ENCODE results near the gene MYL9. TPM values are rescaled to one million over a fixed set of nuclear protein-coding genes. Genes with fewer than 3 reads are reported as not detected.
"Not testable (repeated sequence)": the region's sequence is repeated elsewhere in the genome, so short reads cannot be mapped to it uniquely, and the experiment has no call there.

Gene MYL9
- polyA plus RNA-seq, 3 donors = 195 to 247 (median 220) TPM

DNA sequence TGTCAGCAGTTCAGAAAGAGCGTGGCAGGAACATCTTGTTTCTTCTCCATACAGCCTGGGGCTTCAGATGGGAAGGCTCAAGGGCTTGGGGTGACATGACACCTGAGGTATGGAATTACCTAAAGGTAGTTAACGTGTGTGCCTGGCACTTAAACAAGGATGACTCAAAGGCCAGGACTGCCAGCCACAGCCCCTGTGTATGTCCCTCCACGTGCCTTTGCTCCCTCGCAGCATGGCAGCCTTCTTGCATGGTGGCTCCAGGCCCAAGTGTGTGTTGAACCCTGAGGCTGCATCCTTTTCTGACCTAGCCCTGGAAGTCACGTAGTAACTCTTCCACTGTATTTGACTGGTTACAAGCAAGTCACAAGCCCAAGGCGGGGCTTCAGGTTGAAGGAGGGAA is 33.6 kb upstream of the MYL9 start:
- no peak for DNase-seq (ENCODE audit: extremely low read depth in 1 of 11, low read depth in 9 of 11, low spot score in 4 of 11)

DNA sequence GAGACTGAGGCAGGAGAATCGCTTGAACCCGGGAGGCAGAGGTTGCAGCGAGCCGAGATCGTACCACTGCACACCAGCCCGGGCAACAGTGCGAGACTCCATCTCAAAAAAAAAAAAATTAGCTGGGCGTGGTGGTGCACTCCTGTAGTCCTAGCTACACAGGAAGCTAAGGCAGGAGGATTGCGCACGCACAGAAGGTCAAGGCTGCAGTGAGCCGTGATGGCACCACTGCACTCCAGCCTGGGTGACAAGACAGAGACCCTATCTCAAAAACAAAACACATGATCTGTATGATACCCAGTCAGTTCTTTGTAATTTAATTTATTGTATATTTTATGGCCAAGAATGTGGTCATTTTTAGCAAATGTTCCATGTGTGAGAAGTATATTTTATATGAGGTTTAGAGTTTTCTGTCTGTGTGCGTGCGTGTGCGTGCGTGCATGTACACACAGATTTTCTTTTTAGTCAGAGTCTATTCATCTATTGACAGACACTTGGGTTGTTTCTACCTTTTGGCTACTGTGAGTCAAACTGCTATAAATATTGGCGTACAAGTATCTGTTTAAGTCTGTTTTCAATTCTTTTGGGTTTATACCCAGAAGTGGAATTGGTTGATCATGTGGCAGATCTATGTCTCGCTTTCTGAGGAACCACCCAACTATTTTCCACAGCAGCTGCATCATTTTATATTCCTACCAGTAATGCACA is 22.2 kb upstream of the MYL9 start:
- no peak for DNase-seq (ENCODE audit: extremely low read depth in 1 of 11, low read depth in 9 of 11, low spot score in 4 of 11)

DNA sequence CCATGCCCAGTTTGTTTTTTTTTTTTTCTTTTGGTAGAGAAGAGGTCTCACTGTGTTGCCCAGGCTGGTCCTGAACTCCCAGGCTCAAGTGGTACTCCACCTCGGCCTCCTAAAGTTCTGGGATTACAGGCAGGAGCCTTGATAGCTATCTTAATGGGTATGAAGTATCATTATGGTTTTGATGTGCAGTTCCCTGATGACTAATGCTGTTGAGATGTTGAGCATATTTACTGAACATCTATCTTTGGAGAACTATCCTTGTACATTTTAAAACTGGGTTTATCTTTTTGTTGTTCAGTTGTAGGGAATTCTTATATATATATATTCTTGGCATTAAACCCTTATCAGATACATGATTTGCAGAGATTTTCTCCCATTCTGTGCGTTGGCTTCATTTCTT is 21.4 kb upstream of the MYL9 start:
- no peak for DNase-seq (ENCODE audit: extremely low read depth in 1 of 11, low read depth in 9 of 11, low spot score in 4 of 11)

DNA sequence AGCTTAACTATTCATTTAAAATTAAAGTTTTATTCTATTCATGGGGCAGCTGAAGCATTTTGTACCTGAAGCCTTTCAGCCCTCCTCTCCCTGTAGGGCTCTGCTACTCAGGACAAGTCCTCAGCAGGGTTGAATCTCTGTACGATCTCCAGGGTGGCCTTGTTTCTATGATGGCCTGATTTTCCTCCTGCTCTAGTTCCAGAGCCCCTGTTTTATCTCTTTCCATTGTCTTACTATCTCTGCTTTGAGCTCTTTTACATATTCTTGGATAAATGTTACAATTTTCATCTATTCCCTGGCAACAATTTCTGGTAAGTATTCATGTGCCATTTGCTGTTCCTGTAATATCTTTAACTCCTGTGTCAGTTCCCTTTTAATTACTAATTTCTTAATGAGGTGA is 19.8 kb upstream of the MYL9 start:
- no peak for DNase-seq (ENCODE audit: extremely low read depth in 1 of 11, low read depth in 9 of 11, low spot score in 4 of 11)

DNA sequence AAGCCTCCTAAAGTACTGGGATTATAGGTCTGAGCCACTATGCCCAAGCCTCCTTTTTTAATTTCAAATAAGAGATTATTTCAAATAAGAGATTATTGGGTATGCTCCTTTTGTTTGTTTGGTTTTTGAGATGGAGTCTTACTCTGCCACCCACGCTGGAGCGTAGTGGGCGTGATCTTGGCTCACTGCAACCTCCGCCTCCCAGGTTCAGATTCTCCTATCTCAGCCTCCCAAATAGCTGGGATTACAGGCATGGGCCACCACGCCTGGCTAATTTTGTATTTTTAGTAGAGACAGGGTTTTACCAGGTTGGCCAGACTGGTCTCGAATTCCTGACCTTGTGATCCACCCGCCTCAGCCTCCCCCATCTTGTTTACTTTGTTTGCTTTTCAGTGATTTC is 18.9 kb upstream of the MYL9 start:
- DNase-seq (ENCODE audit: extremely low read depth in 1 of 11, low read depth in 9 of 11, low spot score in 4 of 11) = not testable (repeated sequence)

DNA sequence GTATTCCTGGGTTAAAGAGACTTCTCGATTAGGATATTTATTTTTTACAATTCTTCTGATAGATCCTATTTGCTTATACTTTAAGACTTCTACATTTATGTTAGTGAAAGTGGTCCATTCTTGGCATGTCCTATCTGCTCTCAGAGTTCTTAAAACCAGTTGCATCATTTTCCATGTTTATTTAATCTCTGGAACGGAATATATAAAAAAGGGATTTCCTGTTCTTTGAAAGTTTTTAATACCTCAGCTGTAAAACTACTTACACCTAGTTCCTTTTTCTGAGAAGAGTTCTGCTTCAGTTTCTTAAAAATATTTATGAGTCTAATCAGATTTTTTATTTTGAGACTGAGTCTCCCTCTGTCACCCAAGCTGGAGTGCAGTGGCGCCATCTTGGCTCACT is 18.0 kb upstream of the MYL9 start:
- no peak for DNase-seq (ENCODE audit: extremely low read depth in 1 of 11, low read depth in 9 of 11, low spot score in 4 of 11)

DNA sequence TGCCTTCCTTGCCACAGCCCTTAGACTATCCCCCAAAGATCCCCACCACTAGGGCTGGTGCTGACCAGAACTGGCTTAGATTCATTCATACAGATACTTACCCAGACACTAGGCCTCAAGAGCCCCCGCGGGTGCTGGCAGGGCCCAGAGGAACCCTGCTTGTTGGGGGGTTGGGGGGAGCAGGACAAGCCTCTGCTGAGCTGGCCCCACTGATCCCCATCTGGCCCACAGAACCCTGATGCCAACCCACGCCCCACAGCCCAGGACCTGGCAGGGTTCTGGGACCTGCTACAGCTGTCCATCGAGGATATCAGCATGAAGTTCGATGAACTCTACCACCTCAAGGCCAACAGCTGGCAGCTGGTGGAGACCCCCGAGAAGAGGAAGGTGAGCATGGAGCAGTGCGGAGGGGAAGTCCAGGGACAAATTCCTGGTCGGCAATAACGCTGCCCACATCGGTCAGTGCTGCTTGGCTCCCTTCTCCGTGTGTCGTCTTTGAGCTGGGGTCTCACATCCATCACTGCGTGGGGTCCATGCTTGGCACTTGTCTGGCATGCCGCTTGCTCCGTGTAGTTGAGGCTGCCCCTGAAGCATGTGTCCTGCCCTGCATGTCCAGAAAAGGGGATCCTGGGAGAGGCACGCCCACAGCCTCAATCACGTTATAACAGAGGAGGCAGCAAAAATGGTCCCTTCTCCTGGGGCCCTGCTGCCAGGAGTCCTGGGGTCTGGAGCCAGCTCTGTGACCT is 15.5 kb upstream of the MYL9 start:
- no peak for DNase-seq (ENCODE audit: extremely low read depth in 1 of 11, low read depth in 9 of 11, low spot score in 4 of 11)

DNA sequence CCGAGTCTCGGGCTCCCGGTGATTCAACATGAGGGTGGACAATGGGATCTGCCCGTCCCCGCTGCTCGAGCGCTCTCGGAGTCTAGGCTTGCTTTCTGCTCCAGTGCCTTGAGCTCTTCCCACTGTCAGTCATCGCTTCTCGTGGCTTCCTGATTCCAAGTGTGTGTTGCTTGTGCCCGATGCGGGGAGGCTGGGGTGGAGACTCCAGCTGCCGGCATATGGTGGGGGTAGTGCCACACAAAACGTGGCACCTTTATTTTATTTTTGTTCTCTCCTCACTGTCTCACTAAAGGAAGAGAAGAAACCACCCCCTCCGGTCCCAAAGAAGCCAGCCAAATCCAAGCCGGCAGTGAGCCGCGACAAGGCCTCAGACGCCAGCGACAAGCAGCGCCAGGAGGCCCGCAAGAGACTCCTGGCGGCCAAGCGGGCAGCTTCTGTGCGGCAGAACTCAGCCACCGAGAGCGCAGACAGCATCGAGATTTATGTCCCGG is 14.8 kb upstream of the MYL9 start:
- DNase-seq (ENCODE audit: extremely low read depth in 1 of 11, low read depth in 9 of 11, low spot score in 4 of 11) = no peak

DNA sequence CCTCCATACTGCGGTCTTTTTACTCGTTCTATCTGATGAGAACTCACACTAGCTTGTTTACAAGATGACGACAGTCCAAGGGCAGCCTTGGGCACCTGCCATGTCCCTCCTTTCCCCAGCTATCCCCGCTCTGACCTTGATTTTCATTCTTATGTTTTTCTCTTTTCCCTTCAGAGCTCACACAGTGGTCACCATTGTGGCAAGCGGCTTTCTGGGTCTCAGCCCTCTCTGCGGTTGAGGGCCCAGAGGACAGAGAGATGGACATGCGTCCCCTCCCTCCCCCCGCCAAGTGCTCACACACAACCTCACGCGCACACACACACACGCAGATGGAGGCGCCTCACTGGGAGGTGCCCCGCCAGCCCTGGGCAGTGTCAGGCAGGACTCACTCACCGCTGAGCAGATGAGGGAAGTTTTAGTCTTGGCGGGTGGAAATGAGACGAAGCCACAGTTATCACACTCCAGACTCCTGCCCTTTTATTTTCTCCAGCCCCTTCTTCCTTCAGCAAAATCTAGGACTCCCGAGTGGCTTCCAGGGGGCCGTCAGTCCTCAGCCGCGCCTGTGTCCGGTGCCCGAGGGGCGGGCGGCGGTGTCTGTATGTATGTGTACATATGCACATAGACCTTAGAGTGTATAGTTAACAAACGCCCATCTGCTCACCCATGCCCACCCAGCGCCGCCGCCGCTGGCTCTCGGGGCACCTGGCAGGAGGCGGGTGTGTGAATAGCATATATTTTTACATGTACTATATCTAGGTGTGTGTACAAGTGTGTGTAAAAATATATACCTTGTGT is 13.8 kb upstream of the MYL9 start:
- no peak for DNase-seq (ENCODE audit: extremely low read depth in 1 of 11, low read depth in 9 of 11, low spot score in 4 of 11)

DNA sequence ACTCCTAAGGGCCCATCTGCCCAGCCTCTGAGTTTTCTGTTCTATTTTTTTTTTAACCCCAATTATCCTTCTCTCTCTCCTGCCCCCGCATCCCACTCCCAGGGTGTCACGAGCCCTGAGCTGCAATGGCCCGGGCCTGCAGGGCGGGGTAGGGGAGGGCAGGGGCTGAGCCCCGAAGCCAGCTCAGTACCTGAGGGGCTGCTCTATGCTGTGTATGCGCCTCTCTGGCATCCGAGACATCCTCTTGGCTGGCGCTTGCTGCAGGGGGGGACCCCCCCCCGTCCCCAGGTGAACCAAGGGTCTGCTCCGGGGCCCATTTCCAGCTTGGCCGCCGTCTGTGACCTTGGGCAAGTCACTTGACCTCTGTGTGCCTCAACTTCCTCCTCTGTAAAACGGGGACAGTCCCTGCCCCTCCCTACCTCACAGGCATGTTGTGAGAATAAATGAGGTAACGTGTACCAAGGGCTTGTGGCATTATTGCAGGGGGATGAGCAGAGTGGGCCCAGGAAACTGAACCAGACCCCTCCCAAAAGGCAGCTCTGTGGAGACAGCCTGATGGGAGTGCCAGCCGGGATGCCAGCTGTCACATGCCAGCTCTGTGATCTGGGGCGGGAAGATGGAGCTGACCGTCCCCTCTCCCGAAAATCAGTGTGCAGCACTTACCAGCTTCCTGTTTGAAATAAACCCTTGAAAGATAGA is 13.0 kb upstream of the MYL9 start:
- DNase-seq (ENCODE audit: extremely low read depth in 1 of 11, low read depth in 9 of 11, low spot score in 4 of 11) = no peak

DNA sequence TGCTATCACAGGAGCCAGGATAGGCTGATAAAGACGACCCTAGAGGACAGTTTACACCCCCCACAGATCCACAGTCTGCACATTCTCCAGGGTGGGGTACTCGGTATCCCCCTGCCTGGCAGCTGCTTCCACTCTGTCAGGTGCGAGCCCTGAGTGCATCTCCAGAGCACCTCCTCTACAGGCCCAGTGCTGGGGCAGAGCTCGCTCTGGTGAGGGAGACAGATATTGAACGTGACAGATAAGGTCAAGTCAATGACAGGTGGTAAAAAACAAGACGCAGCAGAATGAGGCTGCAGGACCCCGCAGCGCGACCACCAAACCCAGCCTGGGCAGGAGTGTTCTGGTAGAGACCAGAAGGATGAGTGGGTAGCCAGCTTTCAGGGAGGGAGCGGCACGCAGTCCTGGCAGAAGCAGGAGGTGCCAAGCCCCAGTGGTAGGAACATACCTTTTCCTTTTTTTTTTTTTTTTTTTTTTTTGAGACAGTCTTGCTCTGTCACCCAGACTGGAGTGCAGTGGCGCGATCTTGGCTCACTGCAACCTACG is 12.4 kb upstream of the MYL9 start:
- DNase-seq (ENCODE audit: extremely low read depth in 1 of 11, low read depth in 9 of 11, low spot score in 4 of 11) = no peak

DNA sequence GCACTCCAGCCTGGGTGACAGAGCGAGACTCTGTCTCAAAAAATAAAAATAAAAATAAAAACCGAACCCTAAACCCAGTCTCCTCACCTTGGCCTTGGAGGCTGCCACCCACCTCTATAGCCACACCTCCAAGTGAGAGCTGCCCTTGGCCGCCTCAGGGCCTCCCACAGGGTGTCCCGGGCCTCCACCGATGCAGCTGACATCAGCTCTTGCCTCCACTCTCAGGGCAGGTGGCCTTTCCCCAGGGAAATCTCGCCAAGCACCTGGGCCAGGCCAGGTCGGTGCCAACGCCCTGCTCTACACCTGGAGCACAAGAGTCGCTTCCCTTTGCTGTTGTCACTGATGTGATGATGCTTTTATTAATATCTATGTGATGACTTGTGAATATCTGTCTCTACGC is 8.9 kb upstream of the MYL9 start:
- no peak for DNase-seq (ENCODE audit: extremely low read depth in 1 of 11, low read depth in 9 of 11, low spot score in 4 of 11)

DNA sequence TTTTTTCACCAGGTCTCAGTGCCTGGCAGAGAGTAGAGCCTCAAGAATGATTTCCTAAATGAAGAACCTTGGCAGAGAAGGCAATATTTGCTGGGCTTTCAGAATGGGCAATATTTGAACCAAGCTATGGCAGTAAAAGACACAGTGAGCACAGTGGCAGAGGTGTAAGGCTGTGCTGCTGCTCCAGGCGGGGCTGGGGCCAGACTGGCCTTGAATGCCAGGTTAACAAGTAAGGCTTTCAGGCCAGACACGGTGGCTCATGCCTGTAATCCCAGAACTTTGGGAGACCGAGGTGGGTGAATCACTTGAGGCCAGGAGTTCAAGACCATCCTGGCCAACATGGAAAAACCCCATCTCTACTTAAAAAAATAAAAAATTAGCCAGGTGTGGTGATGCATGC is 8.5 kb upstream of the MYL9 start:
- no peak for DNase-seq (ENCODE audit: extremely low read depth in 1 of 11, low read depth in 9 of 11, low spot score in 4 of 11)

DNA sequence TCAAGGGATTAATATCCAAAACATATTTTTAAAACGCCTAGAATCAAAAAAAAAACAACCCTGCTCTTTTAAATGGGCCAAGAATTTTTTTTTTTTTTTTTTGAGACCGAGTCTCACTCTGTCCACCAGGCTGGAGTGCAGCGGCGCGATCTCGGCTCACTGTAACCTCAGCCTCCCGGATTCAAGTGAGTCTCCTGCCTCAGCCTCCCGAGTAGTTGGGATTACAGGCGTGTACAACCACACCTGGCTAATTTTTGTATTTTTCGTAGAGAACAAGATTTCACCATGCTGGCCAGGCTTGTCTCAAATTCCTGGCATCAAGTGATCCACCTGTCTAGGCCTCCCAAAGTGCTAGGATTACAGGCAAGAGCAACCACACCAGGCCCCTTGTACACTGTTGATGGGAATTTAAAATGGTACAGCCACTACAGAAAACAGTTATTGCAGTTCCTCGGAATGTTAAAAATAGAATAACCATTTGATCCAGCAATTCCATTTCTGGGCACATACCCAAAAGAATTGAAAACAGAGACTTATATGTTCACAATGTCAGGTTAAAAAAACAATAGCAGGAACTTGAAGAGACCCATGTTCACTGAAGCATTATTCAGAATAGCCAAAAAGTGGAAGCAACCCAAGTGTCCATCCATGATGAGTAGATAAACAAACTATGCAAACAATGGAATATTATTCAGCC is 3.1 kb upstream of the MYL9 start:
- DNase-seq (ENCODE audit: extremely low read depth in 1 of 11, low read depth in 9 of 11, low spot score in 4 of 11) = peak in 1 of 11 donors; percentile 13

DNA sequence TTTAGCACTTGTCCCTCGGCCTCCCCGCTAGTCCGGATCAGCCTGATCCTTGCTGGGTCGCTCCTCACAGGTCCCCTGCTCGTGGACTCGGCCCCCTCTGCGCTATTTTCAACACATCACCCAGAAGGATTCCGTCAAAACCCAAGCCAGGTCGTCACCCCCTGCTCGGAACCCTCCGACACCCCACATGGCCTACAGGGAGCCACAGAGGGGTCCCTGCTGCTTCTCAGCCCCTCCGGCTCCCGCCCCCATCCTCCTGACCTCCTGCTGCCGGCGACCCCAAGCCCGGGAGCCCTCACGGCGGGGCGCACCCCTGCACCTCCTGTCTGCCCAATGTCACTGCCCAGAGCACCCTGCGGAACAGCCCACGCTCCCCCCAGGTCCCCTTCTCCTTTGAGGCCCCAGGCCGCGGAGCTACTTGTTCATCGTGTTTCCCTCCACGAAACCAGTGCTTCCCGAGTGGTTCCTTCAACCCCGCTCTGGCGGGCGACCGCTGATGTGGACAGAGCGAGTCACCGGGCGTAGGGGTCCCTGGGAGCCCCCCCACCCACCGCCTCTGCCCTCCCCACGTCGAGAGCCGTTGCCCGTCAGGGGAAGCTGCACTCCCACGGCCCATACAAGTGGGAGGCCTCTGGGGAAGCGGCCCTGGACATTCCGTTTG is 638 bp upstream of the MYL9 start:
- peak in 1 of 11 donors; percentile 25 for DNase-seq (ENCODE audit: extremely low read depth in 1 of 11, low read depth in 9 of 11, low spot score in 4 of 11)

DNA sequence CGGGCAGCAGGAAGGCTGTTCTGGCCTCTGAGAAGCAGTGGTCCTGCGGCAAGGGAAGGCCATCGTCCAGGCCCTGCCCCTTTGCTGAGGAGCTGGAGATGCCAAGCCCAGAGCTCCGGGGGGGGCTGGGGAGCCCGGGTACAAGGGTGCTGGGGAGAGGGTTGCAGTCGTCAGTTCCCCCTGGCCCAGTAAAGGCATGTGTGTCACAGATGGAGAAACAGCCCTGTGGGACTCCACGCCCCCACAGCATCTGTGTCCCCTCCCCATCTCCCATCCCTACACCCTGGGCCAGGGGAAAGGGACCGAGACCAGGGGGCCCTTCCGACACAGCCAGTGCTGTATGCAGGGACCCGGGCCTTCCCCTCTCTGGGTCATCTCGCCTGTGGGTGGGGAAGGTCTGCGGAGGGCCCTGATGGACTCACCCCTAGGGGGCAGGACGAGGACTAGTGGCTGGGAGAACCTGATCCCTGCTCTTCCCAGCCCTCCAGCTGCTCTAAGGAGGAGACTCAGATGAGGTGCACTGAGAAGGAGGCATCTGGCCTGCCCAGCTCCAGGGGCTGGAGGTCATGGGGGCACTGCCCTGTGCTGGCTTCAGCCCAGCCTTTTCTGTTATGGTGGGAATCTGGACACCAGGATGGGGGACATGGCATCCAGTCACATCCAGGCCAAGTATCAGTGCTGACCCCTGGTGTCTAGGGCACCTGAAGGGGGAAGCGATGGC is 609 bp downstream of the MYL9 start:
- DNase-seq (ENCODE audit: extremely low read depth in 1 of 11, low read depth in 9 of 11, low spot score in 4 of 11) = peak in 1 of 11 donors; percentile 10

DNA sequence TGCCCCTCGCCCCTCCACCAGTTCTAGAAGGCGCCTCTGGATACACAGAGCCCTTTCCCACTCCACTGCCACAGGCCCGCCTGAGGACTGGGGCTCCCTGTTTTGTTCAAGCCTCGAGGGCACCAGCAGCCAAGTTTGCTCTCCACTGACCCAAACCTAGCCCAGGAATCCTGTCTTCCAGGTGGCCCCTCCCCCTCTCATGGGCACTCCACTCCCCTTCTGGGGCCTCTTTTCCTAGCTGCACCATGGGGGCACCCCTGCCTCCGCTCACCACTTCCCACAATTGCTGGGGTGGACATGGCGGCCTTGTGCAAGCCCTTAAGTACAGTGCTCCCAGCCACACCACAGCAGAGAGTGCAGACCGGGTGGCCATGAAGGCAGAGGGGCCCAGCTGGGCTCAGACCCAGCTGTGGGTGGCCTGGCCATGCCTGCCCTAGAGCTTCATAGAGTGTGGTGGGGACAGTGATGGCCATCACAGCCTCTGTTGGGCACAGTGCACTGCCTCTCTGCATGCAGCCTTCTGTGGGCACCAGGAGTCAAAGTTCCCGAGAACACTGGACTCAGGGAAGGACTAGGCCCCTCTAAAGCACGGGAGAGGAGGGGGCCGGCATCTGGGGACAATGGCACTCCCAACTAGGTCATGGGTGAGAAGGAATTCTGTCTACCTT is 1.3 kb downstream of the MYL9 start:
- no peak for DNase-seq (ENCODE audit: extremely low read depth in 1 of 11, low read depth in 9 of 11, low spot score in 4 of 11)
